Stimulated activated CD8-positive, alpha-beta memory T cell treated with anti-CD3 and anti-CD28 coated beads, Interleukin-2, amount 100 ng/mL, for 48 hours (primary cell): ENCODE measurements around the gene STK25.
"Not testable (repeated sequence)": the region's sequence is repeated elsewhere in the genome, so short reads cannot be mapped to it uniquely, and the experiment has no call there.

Experiments used
- DNase-seq, 2 donors: peaks; one replicate each; pipeline ENCODE4 v3.0.0-alpha.2; 2020; ENCODE audit warnings: low read depth in 2 of 2

Gene STK25

DNA sequence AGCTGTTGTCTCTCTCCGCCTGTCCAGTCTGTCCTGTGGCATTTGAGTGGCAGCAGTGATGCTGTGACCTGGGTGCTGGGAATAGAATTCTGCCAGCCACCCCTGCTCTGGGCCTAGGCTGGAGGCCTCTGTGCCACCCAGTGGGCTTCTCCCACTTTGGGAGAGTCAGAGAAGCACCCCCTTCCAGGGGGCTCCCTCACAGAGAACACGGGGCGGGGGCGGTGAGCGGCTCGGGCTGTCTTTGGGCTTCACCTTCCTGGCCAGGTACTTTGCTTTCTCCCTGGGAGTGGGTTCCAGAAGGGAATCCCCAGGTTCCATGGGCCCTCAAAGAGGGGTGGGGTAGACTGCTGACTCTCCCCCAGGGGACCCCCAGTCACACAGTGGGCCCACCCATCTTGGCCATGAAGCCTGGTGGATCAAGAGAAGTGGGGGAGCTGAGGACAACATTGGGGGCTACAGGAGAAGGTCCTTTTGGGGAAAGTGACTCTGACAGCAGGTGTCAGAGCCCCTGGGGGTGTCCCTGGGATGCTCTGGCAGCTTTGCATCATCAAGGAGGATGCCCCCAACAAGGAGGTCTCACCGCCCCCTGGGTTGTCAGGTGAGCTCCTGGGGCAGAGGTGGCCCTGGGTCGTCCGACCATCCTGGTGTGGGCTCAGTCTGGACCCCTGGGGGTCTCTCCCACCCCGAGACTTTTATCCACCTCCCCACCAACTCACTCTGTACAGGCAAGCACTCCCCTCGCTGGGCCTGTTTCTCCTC is 31.4 kb upstream of the STK25 start:
- no peak for DNase-seq

DNA sequence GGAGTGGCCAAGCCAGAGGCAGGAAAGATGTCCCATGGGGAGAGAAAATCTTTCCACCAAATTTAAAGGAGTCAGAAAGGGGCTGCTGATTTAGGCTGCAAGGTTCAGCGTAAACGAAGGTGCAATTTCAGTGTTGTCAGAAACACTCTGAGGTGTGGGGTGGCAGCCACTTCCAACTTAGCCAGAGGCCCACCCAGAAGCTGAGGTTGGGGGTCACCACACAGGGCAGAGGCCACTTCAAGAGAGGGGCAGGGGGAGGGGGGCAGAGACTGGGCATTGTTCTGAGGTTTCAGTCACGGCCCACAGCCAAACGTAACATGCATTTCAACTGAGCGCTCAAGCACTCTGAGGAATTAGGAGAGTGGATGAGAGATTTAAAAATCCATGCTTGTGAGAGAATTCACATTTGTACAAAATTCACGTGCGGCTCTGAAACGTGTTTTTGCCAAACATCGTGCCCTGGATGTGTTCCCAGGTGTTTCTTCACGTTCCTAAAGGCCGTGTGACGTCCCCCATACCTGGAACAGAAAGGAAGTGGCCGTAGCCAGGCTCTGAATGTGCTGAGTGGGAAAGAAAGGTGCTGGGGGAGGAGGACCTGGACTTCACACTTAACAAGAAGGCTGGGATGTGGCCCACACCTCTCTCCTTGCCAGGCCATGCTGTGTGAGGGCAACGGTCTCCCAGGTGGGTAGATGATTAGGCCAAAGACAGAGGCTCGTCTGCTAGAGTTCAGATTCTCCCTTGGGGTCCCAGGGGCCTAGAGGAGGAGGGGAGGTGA is 30.6 kb upstream of the STK25 start:
- DNase-seq = no peak

DNA sequence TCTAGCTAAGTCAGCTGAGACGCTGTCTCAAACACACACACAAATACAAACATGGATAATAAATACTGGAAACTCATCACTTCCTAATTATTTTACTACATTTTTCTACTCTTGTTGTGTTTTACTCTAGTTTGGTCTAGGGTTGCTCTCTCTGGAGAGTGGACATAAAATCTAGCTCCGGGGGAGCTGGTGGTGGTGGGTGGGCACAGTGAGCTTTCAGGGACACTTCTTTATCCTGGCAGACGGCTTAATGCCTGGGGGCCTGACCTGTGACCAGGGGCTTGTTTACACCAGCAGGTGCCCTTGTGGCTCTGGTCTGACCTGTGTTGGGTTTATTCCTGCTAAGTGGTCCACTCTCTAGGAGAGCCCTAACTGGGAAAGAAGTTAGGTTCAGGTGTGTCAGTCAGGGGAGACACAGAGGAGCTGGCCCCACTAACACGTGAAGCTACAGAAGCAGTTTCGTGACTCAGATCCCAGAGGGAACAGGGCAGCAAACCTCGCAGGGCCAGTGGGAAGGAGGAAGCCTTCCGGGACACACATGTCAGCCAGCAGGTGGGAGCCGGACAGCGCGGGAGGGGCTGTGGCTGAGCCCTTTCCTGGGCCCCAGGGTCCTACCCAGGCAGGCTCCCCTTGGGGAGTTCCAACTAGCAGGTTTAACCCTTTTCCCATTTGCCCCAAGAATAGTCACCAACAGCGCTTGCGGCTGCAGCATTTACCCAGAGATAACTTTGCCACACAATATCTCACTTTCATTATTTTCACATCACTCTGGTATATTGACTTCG is 27.7 kb upstream of the STK25 start:
- DNase-seq = no peak

DNA sequence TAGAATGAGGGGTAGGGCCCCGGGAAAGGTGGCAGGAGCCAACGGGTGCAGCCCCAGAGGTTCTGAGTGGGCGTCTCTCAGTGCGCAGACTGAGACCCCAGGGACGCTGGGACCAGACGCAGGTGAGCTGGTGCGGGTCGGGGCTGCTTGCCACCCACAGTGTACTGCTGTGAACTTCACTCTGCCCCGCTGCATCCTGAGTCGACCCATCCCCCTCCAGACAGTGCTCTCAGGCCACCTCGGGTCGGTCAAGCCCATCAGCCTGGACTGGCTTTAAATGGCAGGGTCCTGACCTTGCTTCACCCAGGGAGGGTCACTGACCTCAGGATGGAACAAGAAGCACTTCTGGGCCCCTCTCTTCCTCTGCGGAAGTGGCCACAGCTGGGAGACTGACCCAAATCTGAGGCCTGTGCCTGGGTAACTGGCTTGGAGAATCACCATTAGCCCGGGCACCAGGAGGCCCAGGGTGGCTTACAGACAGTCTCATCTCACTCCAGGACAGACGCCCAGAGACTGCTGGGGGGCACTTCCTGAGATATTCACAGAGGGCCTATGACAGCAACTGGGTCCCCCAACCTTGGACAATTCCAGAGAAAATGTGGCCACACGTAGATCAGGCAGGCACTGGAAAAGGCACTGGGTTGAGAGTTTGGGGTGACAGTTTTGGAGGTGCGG is 26.5 kb upstream of the STK25 start:
- DNase-seq = no peak

DNA sequence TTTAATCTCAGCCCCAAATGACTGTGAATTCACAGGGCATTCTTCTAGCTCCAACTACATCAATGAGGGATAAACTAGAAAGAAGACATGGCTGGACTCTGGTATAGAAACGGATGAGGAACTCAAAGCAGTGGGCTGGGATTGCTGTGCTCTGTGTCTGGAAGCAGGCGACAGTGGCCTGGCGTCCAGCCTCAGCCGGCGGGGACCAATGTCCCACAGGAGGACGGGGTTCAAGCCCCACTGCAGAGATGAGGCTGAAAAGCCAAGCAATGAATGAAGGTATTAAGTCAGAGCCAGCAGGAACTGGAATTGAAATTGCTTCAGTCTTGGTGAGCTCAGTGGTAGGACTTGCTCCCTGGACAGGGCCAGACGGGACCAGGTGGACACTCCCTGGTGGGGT is 25.9 kb upstream of the STK25 start:
- no peak for DNase-seq

DNA sequence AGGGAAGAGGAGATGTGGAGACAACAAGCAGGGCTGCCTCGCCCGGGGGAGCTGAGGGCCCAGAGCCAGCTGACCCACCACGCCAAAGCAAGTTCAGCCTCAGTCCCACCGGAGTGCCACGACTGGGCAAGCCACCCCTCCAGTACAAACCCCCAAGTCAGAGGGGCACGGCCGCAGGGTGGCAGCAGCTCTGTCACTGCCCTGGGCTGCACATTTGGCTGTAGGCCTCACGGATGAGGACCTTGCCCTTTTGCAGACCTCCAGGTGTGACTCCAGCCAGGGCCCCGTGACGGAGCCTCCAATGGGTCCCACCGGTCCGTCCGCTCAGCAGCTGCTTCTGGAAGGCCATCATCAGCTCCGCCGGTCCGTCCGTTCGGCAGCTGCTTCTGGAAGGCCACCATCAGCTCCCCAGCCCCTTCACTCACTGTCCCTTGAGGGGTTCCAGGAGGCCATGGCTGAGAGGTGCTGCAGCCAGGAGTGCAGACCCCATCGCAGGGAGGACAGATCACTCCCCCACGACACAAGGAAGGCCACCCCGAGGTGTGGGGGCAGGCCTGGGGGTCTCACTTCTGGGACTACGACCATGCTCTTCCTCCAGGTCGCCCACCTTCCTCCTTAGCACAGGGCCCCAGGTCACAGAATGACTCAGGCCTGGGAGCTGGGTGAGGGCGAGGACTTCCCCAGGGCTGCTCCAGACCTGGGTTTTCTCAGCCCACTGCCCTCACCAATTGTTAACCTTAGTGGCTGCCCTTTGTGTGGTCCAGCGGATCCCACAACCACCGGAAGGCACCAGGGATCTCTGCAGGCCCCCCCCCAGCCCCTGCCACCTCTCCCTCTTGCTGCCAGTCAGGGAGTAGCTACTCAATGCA is 24.6 kb upstream of the STK25 start:
- no peak for DNase-seq

DNA sequence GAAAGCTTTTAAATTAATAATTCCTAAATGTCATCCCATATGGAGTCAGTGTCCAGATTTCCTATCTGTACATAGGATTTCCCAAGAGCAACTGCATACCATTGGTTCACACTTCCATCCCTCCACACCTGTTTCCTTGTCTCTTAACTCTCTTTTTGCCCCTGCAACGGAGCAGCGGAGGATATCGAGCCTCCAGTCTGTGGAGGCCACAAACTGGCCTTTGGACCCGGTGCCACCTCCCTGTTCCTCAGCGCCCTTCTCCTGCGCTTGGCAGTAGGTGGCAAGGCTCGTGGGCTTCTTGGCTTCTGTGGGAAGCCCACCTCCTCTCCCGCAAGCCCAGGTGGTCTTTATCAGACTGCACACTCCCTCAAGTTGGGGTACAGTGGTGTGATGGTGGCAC is 23.8 kb upstream of the STK25 start:
- no peak for DNase-seq

DNA sequence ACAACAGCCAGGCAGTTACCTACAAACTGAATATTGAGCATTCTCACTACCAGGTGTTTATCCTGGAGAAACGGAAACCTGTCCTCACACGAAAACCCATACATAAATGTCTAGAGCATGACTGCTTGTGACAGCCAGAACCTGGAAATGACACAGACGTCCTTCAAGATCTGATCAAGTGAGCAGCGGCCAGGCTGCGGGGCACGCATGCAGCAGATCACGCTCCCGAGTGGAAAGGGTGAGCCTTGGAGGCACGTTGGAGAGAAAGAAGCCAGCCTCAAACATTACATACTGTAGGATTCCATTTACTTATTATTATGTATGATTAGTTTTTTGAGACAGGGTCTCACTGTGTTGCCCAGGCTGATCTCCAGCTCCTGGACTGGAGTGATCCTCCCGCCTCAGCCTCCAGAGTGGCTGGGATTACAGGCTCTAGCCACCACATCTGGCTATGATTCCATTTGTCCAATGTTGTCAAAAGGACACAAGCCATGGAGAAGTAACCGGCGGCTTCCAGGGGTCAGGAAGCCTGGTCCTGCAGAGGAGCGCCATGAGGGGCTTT is 22.9 kb upstream of the STK25 start:
- no peak for DNase-seq

DNA sequence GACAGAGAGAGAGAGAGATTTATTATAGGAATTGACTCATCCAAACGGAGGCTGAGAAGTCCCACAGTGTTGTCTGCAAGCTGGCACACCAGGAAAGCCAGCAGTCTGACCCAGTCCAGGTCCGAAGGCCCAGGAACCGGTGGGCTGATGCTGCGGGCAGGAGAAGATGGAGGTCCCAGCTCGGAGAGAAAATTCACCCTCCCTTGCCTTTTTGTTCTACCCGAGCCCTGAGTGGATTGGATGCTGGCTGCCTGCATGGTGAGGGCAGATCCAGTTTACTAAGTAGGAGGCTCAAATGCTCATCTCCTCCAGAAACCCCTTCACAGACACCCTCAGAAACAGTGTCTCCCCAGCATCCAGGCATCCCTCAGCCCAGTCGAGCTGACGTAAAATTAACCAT is 22.2 kb upstream of the STK25 start:
- no peak for DNase-seq

DNA sequence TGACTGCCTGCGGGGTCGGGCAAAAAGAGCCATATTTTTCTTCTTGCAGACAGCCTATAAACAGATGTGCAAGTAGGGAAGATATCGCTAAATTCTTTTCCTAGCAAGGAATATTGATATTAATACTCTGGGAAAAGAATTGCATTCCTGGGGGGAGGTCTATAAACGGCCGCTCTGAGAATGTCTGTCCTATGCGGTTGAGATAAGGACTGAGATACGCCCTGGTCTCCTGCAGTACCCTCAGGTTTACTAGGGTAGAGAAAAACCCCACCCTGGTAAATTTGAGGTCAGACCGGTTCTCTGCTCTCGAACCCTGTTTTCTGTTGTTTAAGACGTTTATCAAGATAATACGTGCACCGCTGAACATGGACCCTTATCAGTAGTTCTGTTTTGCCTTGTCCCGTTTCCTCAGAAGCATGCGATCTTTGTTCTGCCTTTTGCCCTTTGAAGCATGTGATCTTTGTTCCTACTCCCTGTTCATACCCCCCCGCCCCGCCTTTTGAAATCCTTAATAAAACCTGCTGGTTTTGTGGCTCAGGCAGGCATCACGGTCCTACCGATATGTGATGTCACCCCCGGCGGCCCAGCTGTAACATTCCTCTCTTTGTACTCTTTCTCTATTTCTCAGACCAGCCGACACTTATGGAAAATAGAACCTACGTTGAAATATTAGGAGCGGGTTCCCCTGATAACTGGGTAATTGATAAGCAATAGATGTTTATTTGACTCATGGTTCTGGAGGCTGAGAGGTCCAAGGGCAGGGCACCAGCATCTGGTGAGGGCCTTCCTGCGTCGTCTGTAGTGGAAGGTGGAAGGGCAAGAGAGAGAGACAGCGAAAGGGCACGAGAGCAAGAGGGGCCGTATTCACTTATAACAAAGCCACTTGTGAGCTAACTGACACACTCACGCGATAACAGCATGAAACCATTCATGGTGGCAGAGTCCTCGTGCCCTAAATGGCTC is 17.7 kb upstream of the STK25 start:
- not testable (repeated sequence) for DNase-seq

DNA sequence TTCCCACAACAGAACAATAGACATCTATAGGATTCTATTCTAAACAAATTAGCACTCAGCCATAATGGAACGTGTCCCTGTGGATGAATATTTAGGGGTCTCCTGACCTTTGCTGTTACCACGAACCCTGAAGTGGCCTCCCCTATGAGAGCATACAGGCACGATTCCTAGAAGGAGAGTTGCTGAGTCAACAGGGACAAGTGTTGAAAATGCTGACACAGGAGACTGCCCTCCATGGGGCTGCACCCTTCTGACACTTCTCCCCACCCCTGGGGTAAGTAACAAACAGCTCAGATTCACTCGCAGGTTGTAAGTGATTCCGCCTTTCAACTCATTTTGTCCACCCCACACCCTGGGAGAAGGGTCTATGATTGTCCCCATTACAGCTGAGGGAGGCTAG is 14.1 kb upstream of the STK25 start:
- DNase-seq = no peak

DNA sequence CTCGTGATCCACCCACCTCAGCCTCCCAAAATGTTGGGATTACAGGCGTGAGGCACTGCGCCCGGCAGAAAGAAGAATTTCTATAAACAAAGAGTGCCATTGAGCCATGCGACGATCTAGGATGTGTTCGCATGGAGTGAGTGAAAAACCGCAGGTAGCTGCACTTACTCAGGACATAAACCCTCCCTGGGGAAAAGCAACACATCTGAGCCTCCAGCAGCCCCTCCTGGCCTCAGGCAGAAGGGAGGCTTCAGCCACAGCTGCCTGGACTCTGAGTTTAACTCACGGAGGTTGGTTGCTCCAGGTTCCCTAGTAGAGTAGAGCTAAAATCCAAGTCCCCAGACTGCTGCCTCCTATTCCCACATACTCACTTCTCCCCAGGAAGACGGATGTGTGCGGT is 11.3 kb upstream of the STK25 start:
- no peak for DNase-seq

DNA sequence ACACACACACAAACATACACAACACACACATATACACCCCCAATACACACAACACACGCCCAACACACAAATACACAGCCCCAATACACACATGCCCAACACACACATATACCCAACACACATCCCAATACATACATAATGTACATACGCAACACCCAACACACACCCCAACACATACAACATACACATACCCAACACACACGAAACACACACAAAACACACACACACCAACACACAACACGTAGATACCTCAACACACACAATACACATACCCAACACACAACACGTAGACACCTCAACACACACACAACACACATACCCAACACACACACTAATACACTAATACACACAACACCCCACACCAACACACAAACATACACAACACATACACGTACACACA is 8.9 kb upstream of the STK25 start:
- no peak for DNase-seq

DNA sequence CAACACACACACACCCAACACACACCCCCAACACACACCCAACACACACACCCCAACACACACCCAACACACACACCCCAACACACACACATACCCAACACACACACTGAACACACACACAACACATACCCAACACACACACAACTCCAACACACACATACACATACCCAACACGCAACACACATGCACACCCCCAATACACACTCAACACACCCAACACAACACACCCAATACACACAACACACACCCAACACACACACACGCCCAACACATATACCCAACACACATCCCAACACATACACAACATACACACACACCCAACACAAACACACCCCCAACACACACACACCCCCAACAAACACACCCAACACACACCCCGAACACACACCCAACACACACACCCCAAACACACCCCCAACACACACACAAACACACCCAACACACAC is 8.2 kb upstream of the STK25 start:
- no peak for DNase-seq

DNA sequence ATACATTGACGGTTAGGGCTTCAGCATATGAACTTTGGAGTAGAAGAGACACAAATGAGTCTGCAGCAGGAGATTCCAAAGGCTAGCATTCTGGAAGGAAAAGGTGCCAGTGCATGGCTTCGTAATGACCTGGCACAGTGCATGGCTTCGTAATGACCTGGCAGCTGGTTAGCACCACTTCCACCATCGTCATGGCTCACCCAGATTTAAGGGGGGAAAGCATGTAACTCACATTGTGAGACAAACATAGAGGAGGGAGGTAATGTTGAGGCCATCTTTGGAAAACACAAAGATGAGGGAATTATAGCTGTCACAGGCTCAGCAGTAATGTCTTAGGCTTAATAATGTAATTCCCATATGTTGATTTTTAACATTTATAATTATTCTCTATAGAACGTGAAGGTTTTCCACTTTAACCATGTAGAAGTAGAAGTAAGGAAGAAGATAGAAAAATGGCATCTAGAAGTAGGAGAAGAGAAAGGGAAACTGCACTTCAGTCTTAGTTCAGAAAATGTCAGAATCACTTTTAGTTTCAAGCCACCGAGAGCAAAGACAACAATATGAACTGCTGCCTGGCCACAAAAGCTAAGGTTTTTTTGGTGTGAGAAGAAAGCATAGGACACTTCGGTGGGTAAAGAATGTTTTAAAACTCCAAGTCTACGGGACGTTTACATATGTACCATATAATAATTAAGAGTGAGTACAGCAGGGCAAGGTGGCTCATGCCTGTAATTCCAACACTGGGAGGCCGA is 6.8 kb upstream of the STK25 start:
- no peak for DNase-seq

DNA sequence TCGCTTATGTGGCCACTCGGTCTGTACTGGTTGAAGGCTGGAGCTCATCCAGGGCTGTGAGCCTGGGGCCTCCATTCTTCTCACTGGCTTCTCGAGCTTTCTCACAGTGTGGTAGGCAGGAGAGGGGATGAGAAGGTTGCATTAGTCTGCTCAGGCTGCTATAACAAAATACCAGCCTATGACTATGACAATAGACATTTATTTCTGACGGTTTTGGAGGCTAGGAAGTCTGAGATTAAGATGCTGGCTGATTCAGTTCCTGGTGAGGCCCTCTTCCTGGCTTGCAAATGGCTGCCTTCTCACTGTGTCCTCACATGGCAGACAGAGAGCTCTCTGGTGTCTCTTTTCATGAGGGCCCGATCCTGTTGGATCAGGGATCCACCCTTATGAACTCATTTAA is 6.2 kb upstream of the STK25 start:
- no peak for DNase-seq

DNA sequence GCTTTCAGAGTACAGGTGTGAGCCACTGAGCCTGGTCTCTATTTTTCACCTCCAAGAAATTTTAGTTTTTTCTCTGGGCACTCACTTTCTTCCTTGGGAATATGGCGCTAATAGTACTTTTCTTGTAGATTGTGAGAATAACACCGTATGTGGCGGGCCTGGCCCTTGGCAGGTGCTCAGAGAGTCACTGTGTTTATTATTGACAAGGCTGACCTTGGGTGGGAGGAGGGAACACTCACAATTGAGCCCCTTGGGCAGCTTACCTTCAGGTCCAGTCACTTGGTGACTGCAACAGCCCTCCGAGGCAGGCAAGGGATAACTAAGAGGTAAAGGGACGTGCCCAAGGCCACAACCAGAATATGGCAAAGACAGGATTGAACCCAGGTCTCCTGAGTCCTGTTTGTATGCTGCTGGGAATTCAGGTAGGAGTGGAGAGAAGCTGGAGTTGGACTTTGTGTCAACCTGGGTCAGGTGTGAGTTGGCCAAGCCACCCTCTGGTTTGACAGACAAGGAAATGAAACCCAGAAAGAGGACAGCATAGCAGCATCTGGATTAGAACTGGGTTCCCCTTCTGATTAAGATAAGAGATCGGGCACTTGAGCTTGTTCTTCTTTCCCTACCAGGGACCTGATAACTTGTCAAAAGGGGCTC is 2.8 kb upstream of the STK25 start:
- DNase-seq = no peak

DNA sequence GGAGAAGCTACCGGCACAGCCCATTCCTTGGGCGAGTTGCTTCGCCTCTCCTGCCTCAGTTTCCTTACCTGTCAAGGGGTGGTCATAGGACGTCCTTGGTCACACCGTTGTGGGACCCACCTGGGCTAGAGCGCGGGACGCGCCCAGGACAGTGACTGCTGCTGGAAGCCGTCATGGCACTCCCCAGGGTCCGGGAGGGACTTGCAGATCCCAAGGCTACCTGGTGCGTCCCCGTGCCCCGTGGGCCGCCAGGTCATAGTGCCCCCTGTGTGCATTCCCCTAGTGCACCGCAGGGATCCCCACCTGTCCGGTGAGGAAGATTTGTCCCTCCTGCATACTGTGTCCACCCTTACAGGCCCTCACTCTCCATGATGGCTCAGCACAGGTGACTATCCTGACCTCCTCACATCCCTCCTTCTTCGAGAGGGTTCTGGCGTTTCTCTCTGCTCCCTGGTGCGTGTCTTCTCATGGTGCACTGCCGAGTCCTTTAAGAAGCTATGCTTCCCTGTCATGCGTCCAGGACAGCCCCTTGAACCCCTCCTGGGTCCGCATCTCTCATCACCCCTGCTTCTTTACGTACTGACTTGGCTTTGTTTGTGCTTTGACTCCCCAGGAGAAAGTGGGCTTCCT is 886 bp upstream of the STK25 start:
- DNase-seq = no peak
